Measurements from ENCODE around the gene C1QTNF1.

DNA sequence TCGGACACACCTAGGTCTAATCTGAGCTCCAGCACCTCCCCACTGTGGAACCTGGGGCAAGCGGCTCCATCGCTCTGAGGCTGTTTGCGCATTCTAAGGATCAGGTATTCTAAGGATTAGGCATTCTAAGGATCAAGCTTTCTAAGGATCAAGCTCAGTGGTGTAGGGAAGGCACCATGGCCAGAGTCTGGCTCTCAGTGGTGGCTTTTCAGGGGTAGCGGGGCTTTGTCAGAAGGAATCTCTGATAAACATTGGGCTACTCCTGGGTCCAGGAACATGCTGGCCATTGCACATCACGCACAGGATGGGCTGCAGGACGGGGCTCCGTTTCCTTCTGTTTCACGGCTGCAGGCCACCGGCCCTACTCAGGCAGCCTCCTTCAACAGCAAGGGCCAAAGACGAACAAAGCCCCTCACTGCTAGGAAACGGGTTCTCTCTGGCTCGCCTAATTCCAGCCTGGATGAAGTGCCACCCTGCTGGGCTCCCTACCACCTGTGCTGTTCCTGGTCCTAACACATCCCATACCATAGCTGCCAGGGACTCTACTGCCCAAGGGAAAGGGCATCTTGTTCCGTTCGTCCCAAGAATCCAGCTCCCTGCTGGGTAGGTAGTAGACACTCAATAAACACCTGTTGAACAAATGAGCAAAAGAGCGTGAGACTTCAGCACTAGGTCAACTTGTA is 5.5 kb downstream of the C1QTNF1 start:
- TF ChIP-seq EP300 (IDR thresholded peaks at IDR 0.05) (no peak), POLR2A (IDR thresholded peaks at IDR 0.05) (no peak)
- TF ChIP-seq, protein P1, sequence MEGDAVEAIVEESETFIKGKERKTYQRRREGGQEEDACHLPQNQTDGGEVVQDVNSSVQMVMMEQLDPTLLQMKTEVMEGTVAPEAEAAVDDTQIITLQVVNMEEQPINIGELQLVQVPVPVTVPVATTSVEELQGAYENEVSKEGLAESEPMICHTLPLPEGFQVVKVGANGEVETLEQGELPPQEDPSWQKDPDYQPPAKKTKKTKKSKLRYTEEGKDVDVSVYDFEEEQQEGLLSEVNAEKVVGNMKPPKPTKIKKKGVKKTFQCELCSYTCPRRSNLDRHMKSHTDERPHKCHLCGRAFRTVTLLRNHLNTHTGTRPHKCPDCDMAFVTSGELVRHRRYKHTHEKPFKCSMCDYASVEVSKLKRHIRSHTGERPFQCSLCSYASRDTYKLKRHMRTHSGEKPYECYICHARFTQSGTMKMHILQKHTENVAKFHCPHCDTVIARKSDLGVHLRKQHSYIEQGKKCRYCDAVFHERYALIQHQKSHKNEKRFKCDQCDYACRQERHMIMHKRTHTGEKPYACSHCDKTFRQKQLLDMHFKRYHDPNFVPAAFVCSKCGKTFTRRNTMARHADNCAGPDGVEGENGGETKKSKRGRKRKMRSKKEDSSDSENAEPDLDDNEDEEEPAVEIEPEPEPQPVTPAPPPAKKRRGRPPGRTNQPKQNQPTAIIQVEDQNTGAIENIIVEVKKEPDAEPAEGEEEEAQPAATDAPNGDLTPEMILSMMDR (IDR thresholded peaks at IDR 0.05): no peak
